Measurements from ENCODE around the gene S1PR4.

S1PR4 gene

DNA sequence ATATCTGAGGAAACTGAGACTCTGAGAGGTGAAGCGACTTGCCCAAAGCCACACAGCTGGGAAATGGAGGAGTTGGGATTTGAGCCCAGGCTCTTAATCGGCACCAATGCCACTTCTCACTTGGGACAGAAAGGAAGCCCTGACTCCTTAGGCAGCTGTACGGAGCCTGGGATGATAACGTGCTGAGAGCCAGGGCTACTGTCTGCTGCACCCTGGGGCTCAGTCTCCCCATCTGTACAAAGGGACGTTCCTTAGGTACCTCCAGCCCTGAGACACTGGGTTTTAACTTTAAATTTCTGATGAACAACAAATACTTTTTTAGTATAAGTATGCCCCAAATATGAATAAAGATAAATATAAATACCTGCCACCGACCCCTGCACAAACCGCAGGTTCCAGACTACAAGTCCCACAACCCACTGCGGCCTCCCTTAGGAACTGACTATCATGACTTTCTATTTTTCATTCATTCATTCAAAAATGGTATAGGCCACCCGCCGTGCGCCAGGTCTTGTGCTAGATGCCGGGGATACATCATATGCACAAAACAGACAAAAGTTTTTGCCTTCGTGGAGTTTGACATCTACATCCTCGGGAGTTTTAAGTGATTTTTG lies 6.4 kb downstream of the S1PR4 start:
- DNase-seq = peak; percentile 67
- H3K36me3 ChIP-seq = peaks cover 15% of the 10 kb centered on the region
- peak overlapping the region; percentile 65 for H3K4me3 ChIP-seq (ENCODE audit: low read depth, low read length)
- H3K27ac ChIP-seq = peak overlapping the region; percentile 89
- H3K27me3 ChIP-seq (ENCODE audit: insufficient read depth, low read depth, severe bottlenecking) = no peaks in the 10 kb centered on the region
- no peaks in the 10 kb centered on the region for H3K9me3 ChIP-seq (ENCODE audit: severe bottlenecking)
- TF ChIP-seq CTCF (IDR thresholded peaks at IDR 0.05; ENCODE audit: low read depth, low read length) = no peak

- no peaks in the 10 kb centered on the region for H3K9me3 ChIP-seq (ENCODE audit: severe bottlenecking)
- peak within 1 kb of the TSS; percentile 67 for H3K4me3 ChIP-seq (ENCODE audit: low read depth, low read length)
- H3K27me3 ChIP-seq (ENCODE audit: insufficient read depth, low read depth, severe bottlenecking) = no peaks in the 10 kb centered on the region
- peak; percentile 93 for DNase-seq
- no peak for TF ChIP-seq CTCF (IDR thresholded peaks at IDR 0.05; ENCODE audit: low read depth, low read length)
- H3K36me3 ChIP-seq = peaks cover 15% of the 10 kb centered on the region
- peak within 1 kb of the TSS; percentile 89 for H3K27ac ChIP-seq
Measured at GRCh38 chr19:3185461-3186159, 7.0 kb downstream of the S1PR4 start, which contains the start of gene NCLN. TSS of gene NCLN (plus strand) at chr19:3185930. CDS start at chr19:3186031, 101 bp downstream.

GRCh38 chr19:3186160-3186688 lies 7.7 kb downstream of the S1PR4 start:
- Histone ChIP-seq H3K36me3 (peaks cover 15% of the 10 kb centered on the region), H3K27me3 (ENCODE audit: insufficient read depth, low read depth, severe bottlenecking) (no peaks in the 10 kb centered on the region), H3K27ac (peak overlapping the region; percentile 89), H3K9me3 (ENCODE audit: severe bottlenecking) (no peaks in the 10 kb centered on the region), H3K4me3 (ENCODE audit: low read depth, low read length) (peak overlapping the region; percentile 67)
- no peak for DNase-seq
- TF ChIP-seq CTCF (IDR thresholded peaks at IDR 0.05; ENCODE audit: low read depth, low read length) = no peak

DNA sequence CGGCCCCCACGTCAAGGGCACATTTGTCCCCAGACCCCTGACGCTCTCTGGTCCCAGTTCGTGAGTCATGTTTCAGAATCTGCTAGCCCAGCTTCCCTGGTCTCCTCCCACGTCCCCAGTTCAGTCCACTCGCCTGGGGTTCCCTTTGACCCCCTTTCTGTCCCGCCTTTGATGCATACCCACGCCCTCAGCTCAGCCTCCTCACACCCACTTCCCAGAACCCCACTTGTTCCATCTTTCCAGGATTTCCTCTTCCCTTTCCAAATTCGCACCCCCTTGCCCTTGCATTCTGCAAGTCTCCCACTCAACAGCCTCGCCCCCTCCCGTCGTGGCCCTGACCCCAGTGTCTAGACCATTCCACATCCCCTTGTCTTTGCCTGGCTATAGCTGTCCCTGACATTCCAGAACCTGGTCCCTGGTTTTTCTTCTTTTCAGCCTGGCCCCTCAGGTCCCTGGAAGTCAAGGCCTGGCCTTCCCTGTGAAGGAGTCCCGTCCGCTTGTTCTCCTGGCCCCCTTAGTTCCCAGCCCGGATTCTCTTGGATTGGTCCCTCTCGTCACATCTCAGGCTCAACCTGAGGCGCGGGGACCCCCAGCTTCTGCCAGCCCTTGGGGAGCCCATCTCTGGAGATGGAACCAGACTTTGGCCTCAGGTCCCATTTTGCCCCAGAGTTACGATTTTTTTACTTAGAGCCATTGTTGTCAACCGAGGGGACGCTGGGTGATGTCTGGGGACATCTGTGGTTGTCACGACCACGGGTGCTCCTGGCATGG lies 8.5 kb downstream of the S1PR4 start:
- H3K9me3 ChIP-seq (ENCODE audit: severe bottlenecking) = no peaks in the 10 kb centered on the region
- H3K27ac ChIP-seq = peak overlapping the region; percentile 89; the same call in 1 of the 2 replicates
- peak overlapping the region; percentile 67 for H3K4me3 ChIP-seq (ENCODE audit: low read depth, low read length)
- peaks cover 15% of the 10 kb centered on the region for H3K36me3 ChIP-seq
- no peaks in the 10 kb centered on the region for H3K27me3 ChIP-seq (ENCODE audit: insufficient read depth, low read depth, severe bottlenecking)
- no peak for DNase-seq
- no peak for TF ChIP-seq CTCF (IDR thresholded peaks at IDR 0.05; ENCODE audit: low read depth, low read length)

GRCh38 chr19:3187662-3188511 lies 9.3 kb downstream of the S1PR4 start:
- Histone ChIP-seq H3K27ac (no peak overlapping the region), H3K36me3 (peaks cover 15% of the 10 kb centered on the region), H3K4me3 (ENCODE audit: low read depth, low read length) (no peak overlapping the region), H3K27me3 (ENCODE audit: insufficient read depth, low read depth, severe bottlenecking) (no peaks in the 10 kb centered on the region), H3K9me3 (ENCODE audit: severe bottlenecking) (no peaks in the 10 kb centered on the region)
- no peak for TF ChIP-seq CTCF (IDR thresholded peaks at IDR 0.05; ENCODE audit: low read depth, low read length)
- DNase-seq = no peak
